ENCODE results near the gene STARD3. TPM values are rescaled to one million over a fixed set of nuclear protein-coding genes. Genes with fewer than 3 reads are reported as not detected.
A peak's percentile ranks its signal among the peaks of the same experiment; 100 is the strongest.

The STARD3 gene
- total and polyA plus RNA-seq, 2 of the 13 experiments (the other 11 are each of a cell fraction or from before 2014, with no cell fraction given) = 34.6 to 100 TPM

GRCh38 chr17:39672522-39673334 is 35.8 kb downstream of the STARD3 start (continued):
- TF ChIP-seq ZNF598 (CRISPR knock-in tag; IDR thresholded peaks at IDR 0.05; ENCODE audit: borderline replicate concordance) = no peak
- peak; percentile 58; the same call in 1 of the 2 replicates for TF ChIP-seq CHCHD3 (CRISPR knock-in tag; IDR thresholded peaks at IDR 0.05)
- TF ChIP-seq, protein P1, sequence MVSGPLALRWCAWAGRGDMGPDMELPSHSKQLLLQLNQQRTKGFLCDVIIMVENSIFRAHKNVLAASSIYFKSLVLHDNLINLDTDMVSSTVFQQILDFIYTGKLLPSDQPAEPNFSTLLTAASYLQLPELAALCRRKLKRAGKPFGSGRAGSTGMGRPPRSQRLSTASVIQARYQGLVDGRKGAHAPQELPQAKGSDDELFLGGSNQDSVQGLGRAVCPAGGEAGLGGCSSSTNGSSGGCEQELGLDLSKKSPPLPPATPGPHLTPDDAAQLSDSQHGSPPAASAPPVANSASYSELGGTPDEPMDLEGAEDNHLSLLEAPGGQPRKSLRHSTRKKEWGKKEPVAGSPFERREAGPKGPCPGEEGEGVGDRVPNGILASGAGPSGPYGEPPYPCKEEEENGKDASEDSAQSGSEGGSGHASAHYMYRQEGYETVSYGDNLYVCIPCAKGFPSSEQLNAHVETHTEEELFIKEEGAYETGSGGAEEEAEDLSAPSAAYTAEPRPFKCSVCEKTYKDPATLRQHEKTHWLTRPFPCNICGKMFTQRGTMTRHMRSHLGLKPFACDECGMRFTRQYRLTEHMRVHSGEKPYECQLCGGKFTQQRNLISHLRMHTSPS (CRISPR knock-in tag; IDR thresholded peaks at IDR 0.05; ENCODE audit: low read depth) = 0 out of 2 replicates have a peak, but pooled peaks have one; percentile 54
- TF ChIP-seq ZSCAN31 (CRISPR knock-in tag; IDR thresholded peaks at IDR 0.05; ENCODE audit: low read depth) = no peak
- TF ChIP-seq REXO4 (CRISPR knock-in tag; IDR thresholded peaks at IDR 0.05; ENCODE audit: borderline replicate concordance) = no peak
- no peak for TF ChIP-seq TEAD2 (CRISPR knock-in tag; IDR thresholded peaks at IDR 0.05)
- TF ChIP-seq SMAD3 (CRISPR knock-in tag; IDR thresholded peaks at IDR 0.05) = no peak
- no peak for TF ChIP-seq ZNF512B (CRISPR knock-in tag; IDR thresholded peaks at IDR 0.05; ENCODE audit: borderline replicate concordance)
- TF ChIP-seq ZNF644 (CRISPR knock-in tag; IDR thresholded peaks at IDR 0.05; ENCODE audit: low read depth) = no peak
- no peak for TF ChIP-seq TSC22D2 (CRISPR knock-in tag; IDR thresholded peaks at IDR 0.05; ENCODE audit: borderline replicate concordance)
- 0 out of 2 replicates have a peak, but pooled peaks have one; percentile 10 for TF ChIP-seq ZNF589 (CRISPR knock-in tag; conservative IDR thresholded peaks at IDR 0.05)
- TF ChIP-seq, protein P2, sequence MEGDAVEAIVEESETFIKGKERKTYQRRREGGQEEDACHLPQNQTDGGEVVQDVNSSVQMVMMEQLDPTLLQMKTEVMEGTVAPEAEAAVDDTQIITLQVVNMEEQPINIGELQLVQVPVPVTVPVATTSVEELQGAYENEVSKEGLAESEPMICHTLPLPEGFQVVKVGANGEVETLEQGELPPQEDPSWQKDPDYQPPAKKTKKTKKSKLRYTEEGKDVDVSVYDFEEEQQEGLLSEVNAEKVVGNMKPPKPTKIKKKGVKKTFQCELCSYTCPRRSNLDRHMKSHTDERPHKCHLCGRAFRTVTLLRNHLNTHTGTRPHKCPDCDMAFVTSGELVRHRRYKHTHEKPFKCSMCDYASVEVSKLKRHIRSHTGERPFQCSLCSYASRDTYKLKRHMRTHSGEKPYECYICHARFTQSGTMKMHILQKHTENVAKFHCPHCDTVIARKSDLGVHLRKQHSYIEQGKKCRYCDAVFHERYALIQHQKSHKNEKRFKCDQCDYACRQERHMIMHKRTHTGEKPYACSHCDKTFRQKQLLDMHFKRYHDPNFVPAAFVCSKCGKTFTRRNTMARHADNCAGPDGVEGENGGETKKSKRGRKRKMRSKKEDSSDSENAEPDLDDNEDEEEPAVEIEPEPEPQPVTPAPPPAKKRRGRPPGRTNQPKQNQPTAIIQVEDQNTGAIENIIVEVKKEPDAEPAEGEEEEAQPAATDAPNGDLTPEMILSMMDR (CRISPR knock-in tag; IDR thresholded peaks at IDR 0.05) = peak; percentile 14; the same call in 1 of the 2 replicates
- 0 out of 2 replicates have a peak, but pooled peaks have one; percentile 36 for TF ChIP-seq HNRNPL (IDR thresholded peaks at IDR 0.05; ENCODE audit: low read depth, low read length)
- no peak for TF ChIP-seq MLLT10 (CRISPR knock-in tag; IDR thresholded peaks at IDR 0.05)
- TF ChIP-seq, protein P3, sequence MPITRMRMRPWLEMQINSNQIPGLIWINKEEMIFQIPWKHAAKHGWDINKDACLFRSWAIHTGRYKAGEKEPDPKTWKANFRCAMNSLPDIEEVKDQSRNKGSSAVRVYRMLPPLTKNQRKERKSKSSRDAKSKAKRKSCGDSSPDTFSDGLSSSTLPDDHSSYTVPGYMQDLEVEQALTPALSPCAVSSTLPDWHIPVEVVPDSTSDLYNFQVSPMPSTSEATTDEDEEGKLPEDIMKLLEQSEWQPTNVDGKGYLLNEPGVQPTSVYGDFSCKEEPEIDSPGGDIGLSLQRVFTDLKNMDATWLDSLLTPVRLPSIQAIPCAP (CRISPR knock-in tag; IDR thresholded peaks at IDR 0.05; ENCODE audit: low read depth) = no peak
- TF ChIP-seq PRDM10 (CRISPR knock-in tag; IDR thresholded peaks at IDR 0.05; ENCODE audit: low read depth) = no peak
- 0 out of 2 replicates have a peak, but pooled peaks have one; percentile 12 for TF ChIP-seq ZNF776 (CRISPR knock-in tag; IDR thresholded peaks at IDR 0.05)

Measured in HepG2 (cell line).